ENCODE data around the gene GRID2. TPM values are rescaled to one million over a fixed set of nuclear protein-coding genes. Genes with fewer than 3 reads are reported as not detected.

The GRID2 gene
- total RNA-seq, 1 donor from 2014 or later, result 0.17 TPM

DNA sequence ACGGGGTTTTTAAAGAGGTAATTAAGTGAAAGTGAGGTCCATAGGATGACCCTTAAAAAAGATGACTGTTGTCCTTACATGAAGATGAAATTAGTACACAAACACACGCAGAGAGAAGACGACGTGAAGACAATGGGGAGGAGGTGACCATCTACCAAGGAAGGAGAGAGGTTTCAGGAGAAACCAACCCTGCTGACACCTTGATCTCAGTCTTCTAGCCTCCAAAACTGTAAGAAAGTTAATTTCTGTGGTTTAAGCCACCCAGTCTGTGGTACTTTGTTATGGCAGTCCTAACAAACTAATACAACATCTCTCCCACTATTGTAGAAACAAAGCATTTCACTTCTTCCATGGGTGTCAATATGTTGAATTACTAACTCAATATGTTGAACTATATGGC, 1385.2 kb downstream of the GRID2 start:
- Histone ChIP-seq H3K9me3 (ENCODE audit: low read depth) (no peaks in the 10 kb centered on the region), H3K36me3 (no peaks in the 10 kb centered on the region), H3K9ac (no peak overlapping the region), H3K4me2 (no peak overlapping the region), H3K27ac (no peak overlapping the region), H3K4me1 (peaks cover 3% of the 10 kb centered on the region), H3K79me2 (ENCODE audit: low read depth) (no peaks in the 10 kb centered on the region), H3K27me3 (no peaks in the 10 kb centered on the region), H3F3A (ENCODE audit: low read depth) (no peaks in the 10 kb centered on the region), H4K20me1 (ENCODE audit: low read depth) (no peaks in the 10 kb centered on the region), H3K4me3 (no peak overlapping the region), H2AFZ (replicated peaks) (no peak overlapping the region)
- Mint-ChIP-seq H3K4me3 (no peak overlapping the region), H3K9me3 (no peaks in the 10 kb centered on the region), H3K27me3 (ENCODE audit: insufficient read depth, low read depth) (no peaks in the 10 kb centered on the region), H3K4me1 (no peaks in the 10 kb centered on the region), H3K27ac (no peak overlapping the region), H3K36me3 (no peaks in the 10 kb centered on the region)
- TF ChIP-seq EZH2phosphoT487 (IDR thresholded peaks at IDR 0.05) (no peak), EZH2 (IDR thresholded peaks at IDR 0.05) (no peak)
- TF ChIP-seq, protein P1, sequence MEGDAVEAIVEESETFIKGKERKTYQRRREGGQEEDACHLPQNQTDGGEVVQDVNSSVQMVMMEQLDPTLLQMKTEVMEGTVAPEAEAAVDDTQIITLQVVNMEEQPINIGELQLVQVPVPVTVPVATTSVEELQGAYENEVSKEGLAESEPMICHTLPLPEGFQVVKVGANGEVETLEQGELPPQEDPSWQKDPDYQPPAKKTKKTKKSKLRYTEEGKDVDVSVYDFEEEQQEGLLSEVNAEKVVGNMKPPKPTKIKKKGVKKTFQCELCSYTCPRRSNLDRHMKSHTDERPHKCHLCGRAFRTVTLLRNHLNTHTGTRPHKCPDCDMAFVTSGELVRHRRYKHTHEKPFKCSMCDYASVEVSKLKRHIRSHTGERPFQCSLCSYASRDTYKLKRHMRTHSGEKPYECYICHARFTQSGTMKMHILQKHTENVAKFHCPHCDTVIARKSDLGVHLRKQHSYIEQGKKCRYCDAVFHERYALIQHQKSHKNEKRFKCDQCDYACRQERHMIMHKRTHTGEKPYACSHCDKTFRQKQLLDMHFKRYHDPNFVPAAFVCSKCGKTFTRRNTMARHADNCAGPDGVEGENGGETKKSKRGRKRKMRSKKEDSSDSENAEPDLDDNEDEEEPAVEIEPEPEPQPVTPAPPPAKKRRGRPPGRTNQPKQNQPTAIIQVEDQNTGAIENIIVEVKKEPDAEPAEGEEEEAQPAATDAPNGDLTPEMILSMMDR (IDR thresholded peaks at IDR 0.05), result no peak
- DNase-seq (ENCODE audit: low spot score), result no peak

DNA sequence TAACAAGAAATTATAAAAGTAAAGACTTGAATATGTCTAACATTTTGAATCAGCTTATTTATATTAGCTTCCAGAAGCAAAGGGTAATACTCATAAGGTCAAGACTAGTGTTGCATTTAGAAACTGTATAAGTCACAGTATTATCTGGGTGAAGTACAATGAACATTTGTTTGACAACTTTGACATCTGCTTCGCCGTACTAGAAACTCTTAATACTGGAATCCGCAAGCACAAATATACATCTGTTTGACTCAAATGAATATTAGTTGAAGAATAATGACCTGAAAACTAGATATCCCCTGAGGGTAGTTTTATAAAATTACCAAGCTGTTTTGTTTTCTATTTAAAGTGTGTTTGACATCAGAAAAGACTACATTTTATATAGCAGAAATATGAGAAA, 1389.4 kb downstream of the GRID2 start:
- TF ChIP-seq EZH2phosphoT487 (IDR thresholded peaks at IDR 0.05) (no peak), EZH2 (IDR thresholded peaks at IDR 0.05) (no peak)
- TF ChIP-seq, protein P1 (IDR thresholded peaks at IDR 0.05), result no peak
- no peak overlapping the region for H2AFZ ChIP-seq (replicated peaks)
- H3K36me3 ChIP-seq, result no peaks in the 10 kb centered on the region
- no peak overlapping the region for H3K4me2 ChIP-seq
- H3F3A ChIP-seq (ENCODE audit: low read depth), result no peaks in the 10 kb centered on the region
- Mint-ChIP-seq H3K4me3 (no peak overlapping the region), H3K27ac (no peak overlapping the region), H3K4me1 (no peaks in the 10 kb centered on the region), H3K36me3 (no peaks in the 10 kb centered on the region), H3K9me3 (no peaks in the 10 kb centered on the region), H3K27me3 (ENCODE audit: insufficient read depth, low read depth) (no peaks in the 10 kb centered on the region)
- no peaks in the 10 kb centered on the region for H3K27me3 ChIP-seq
- H3K9ac ChIP-seq, result no peak overlapping the region
- H4K20me1 ChIP-seq (ENCODE audit: low read depth), result no peaks in the 10 kb centered on the region
- no peaks in the 10 kb centered on the region for H3K9me3 ChIP-seq (ENCODE audit: low read depth)
- H3K4me1 ChIP-seq, result no peaks in the 10 kb centered on the region
- H3K79me2 ChIP-seq (ENCODE audit: low read depth), result no peaks in the 10 kb centered on the region
- H3K4me3 ChIP-seq, result no peak overlapping the region
- DNase-seq (ENCODE audit: low spot score), result no peak
- no peak overlapping the region for H3K27ac ChIP-seq

DNA sequence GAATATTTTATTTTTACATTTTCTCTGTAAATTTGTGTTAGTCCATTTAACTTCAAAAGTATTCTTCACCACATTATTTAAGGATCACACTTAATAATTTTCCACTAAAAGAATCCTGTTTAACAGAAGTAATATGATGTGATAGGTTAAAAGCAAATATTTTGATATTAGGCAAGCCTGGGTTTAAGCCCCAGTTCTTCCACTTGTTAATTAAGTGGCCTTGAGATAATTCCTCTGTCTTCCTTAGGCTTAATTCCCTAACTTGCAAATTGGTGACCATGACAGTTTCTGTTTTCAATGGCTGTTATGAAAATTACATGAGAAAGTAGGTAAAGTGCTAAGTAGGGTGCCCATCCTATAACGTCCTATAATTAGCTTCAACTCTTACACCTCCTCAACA, 1394.9 kb downstream of the GRID2 start:
- no peaks in the 10 kb centered on the region for H3K36me3 ChIP-seq
- peaks cover 10% of the 10 kb centered on the region for H3K4me1 ChIP-seq
- no peak overlapping the region for H3K27ac ChIP-seq
- H3F3A ChIP-seq (ENCODE audit: low read depth), result no peaks in the 10 kb centered on the region
- H3K27me3 ChIP-seq, result no peaks in the 10 kb centered on the region
- no peak overlapping the region for H3K9ac ChIP-seq
- no peaks in the 10 kb centered on the region for H3K9me3 ChIP-seq (ENCODE audit: low read depth)
- Mint-ChIP-seq H3K27me3 (ENCODE audit: insufficient read depth, low read depth) (no peaks in the 10 kb centered on the region), H3K4me1 (no peaks in the 10 kb centered on the region), H3K4me3 (no peak overlapping the region), H3K36me3 (no peaks in the 10 kb centered on the region), H3K9me3 (no peaks in the 10 kb centered on the region), H3K27ac (no peak overlapping the region)
- TF ChIP-seq EZH2 (IDR thresholded peaks at IDR 0.05) (no peak), EZH2phosphoT487 (IDR thresholded peaks at IDR 0.05) (no peak)
- TF ChIP-seq, protein P1 (IDR thresholded peaks at IDR 0.05), result no peak
- DNase-seq (ENCODE audit: low spot score), result no peak
- no peaks in the 10 kb centered on the region for H4K20me1 ChIP-seq (ENCODE audit: low read depth)
- H3K79me2 ChIP-seq (ENCODE audit: low read depth), result no peaks in the 10 kb centered on the region
- H3K4me3 ChIP-seq, result no peak overlapping the region
- no peak overlapping the region for H2AFZ ChIP-seq (replicated peaks)
- no peak overlapping the region for H3K4me2 ChIP-seq
